KMS-11 (cell line): ENCODE results near the gene DGKQ.

ENCODE experiments used
- H2AFZ ChIP-seq: fragments of 200-600 bp; sonication (generic); 2 replicates; pipeline ENCODE4 v1.6.1; 2016; ENCODE audit warnings: antibody characterized with exemption, mixed run types, low read depth
- H3K27ac ChIP-seq: fragments of 200-600 bp; sonication (generic); 2 replicates; pipeline ENCODE4 v1.6.1; 2016; ENCODE audit warnings: mild to moderate bottlenecking, mixed run types
- H3K27me3 ChIP-seq: fragments of 200-600 bp; sonication (generic); 2 replicates; pipeline ENCODE4 v1.6.1; 2017; ENCODE audit warnings: mild to moderate bottlenecking, low read depth, mixed run types, moderate library complexity; ENCODE audit not compliant: insufficient read depth
- H3K36me3 ChIP-seq: fragments of 200-600 bp; sonication (generic); 2 replicates; pipeline ENCODE4 v1.6.1; 2017; ENCODE audit warnings: mild to moderate bottlenecking, mixed run types; ENCODE audit not compliant: insufficient read depth
- H3K4me1 ChIP-seq: fragments of 200-600 bp; sonication (generic); 2 replicates; pipeline ENCODE4 v1.6.1; 2016; ENCODE audit warnings: mild to moderate bottlenecking, low read depth, mixed run types; ENCODE audit not compliant: poor library complexity, severe bottlenecking
- H3K4me2 ChIP-seq: fragments of 200-600 bp; sonication (generic); 2 replicates; pipeline ENCODE4 v1.7.0; 2016; ENCODE audit warnings: mild to moderate bottlenecking, mixed run types
- H3K4me3 ChIP-seq: fragments of 200-600 bp; sonication (generic); IDR thresholded peaks from 2 replicates; pipeline ENCODE4 v1.6.1; 2017; ENCODE audit warnings: low read depth, low read length, mixed read lengths; ENCODE audit not compliant: insufficient read depth
- H3K79me2 ChIP-seq: fragments of 200-600 bp; sonication (generic); 2 replicates; pipeline ENCODE4 v1.6.1; 2016; ENCODE audit warnings: low read depth, mixed run types; ENCODE audit not compliant: insufficient read depth
- H3K9ac ChIP-seq: fragments of 200-600 bp; sonication (generic); 2 replicates; pipeline ENCODE4 v1.6.1; 2016; ENCODE audit warnings: mild to moderate bottlenecking, mixed run types
- H4K20me1 ChIP-seq: fragments of 200-600 bp; sonication (generic); 2 replicates; pipeline ENCODE4 v1.6.1; 2016; ENCODE audit warnings: mild to moderate bottlenecking, mixed run types; ENCODE audit not compliant: insufficient read depth
- CTCF ChIP-seq: fragments of 200-600 bp; sonication (generic); conservative IDR thresholded peaks from 2 replicates; pipeline ENCODE4 v1.6.1; 2017; ENCODE audit warnings: low read depth, mild to moderate bottlenecking, antibody characterized with exemption, low read length, moderate library complexity, mixed read lengths

The DGKQ gene

GRCh38 chr4:973431-974397, at the start of gene DGKQ:
Gene DGKQ, minus strand, starts transcription at chr4:973569. Its CDS starts 87 bp downstream, at chr4:973482.
- TF ChIP-seq CTCF, result no peak
- no peaks in the 10 kb centered on the region for H3K4me1 ChIP-seq
- H3K9ac ChIP-seq, result no peak within 1 kb of the TSS
- H3K36me3 ChIP-seq, result no peaks in the 10 kb centered on the region
- H2AFZ ChIP-seq, result no peak within 1 kb of the TSS
- H3K4me3 ChIP-seq, result no peak within 1 kb of the TSS
- H3K27ac ChIP-seq, result no peak within 1 kb of the TSS
- no peaks in the 10 kb centered on the region for H3K27me3 ChIP-seq
- H4K20me1 ChIP-seq, result no peaks in the 10 kb centered on the region
- H3K79me2 ChIP-seq, result no peaks in the 10 kb centered on the region
- H3K4me2 ChIP-seq, result no peak within 1 kb of the TSS

GRCh38 chr4:1022739-1023066, 49.3 kb upstream of the DGKQ start:
- H3K4me1 ChIP-seq, result no peaks in the 10 kb centered on the region
- no peak overlapping the region for H3K4me3 ChIP-seq
- no peak overlapping the region for H2AFZ ChIP-seq
- no peaks in the 10 kb centered on the region for H3K79me2 ChIP-seq
- no peak overlapping the region for H3K27ac ChIP-seq
- no peak for TF ChIP-seq CTCF
- H3K9ac ChIP-seq, result no peak overlapping the region
- H3K27me3 ChIP-seq, result no peaks in the 10 kb centered on the region
- H3K36me3 ChIP-seq, result no peaks in the 10 kb centered on the region
- no peaks in the 10 kb centered on the region for H4K20me1 ChIP-seq
- no peak overlapping the region for H3K4me2 ChIP-seq

GRCh38 chr4:1022051-1022738, 48.8 kb upstream of the DGKQ start:
- no peak overlapping the region for H2AFZ ChIP-seq
- H3K36me3 ChIP-seq, result no peaks in the 10 kb centered on the region
- H3K4me1 ChIP-seq, result no peaks in the 10 kb centered on the region
- H3K27ac ChIP-seq, result no peak overlapping the region
- no peaks in the 10 kb centered on the region for H3K27me3 ChIP-seq
- H3K9ac ChIP-seq, result no peak overlapping the region
- no peaks in the 10 kb centered on the region for H3K79me2 ChIP-seq
- no peak for TF ChIP-seq CTCF
- H3K4me2 ChIP-seq, result no peak overlapping the region
- H4K20me1 ChIP-seq, result no peaks in the 10 kb centered on the region
- no peak overlapping the region for H3K4me3 ChIP-seq

- H3K9ac ChIP-seq, result no peak overlapping the region
- H3K79me2 ChIP-seq, result no peaks in the 10 kb centered on the region
- H3K27me3 ChIP-seq, result no peaks in the 10 kb centered on the region
- H3K4me1 ChIP-seq, result no peaks in the 10 kb centered on the region
- no peak for TF ChIP-seq CTCF
- H4K20me1 ChIP-seq, result no peaks in the 10 kb centered on the region
- H3K4me2 ChIP-seq, result no peak overlapping the region
- H2AFZ ChIP-seq, result no peak overlapping the region
- H3K27ac ChIP-seq, result no peak overlapping the region
- H3K4me3 ChIP-seq, result no peak overlapping the region
- H3K36me3 ChIP-seq, result no peaks in the 10 kb centered on the region
Measured at GRCh38 chr4:1021386-1022050, 48.1 kb upstream of the DGKQ start.
